Activated CD4-positive, alpha-beta T cell treated with anti-CD3 and anti-CD28 coated beads for 36 hours (primary cell): Measurements from ENCODE around the gene GPM6B. TPM values are rescaled to one million over a fixed set of nuclear protein-coding genes. Genes with fewer than 3 reads are reported as not detected.

Source experiments
- ATAC-seq: fragments of 200-7000 bp; cut with Tn5 transposase; one replicate; pipeline ENCODE4 v1.10.0; 2021; ENCODE audit warnings: mild to moderate bottlenecking, moderate library complexity
- CTCF ChIA-PET: fragments of 350-600 bp; sonication (Branson Sonifier 250); formaldehyde crosslinking; loops from one replicate; lab custom pipeline; 2021; ENCODE audit warnings: antibody characterized with exemption; lab: Charles Lee
- POLR2A ChIA-PET: fragments of 350-600 bp; sonication (Branson Sonifier 250); formaldehyde crosslinking; loops from one replicate; lab custom pipeline; 2021; ENCODE audit warnings: antibody characterized with exemption, inconsistent platforms; lab: Charles Lee
- DNase-seq: peaks from one replicate; pipeline ENCODE4 v3.0.0-alpha.2; 2020
- H3K27ac Mint-ChIP-seq: one replicate; pipeline ENCODE4 v1.8.0; 2021; ENCODE audit warnings: mixed read lengths
- H3K27me3 Mint-ChIP-seq: one replicate; pipeline ENCODE4 v1.8.0; 2021; ENCODE audit warnings: mixed read lengths
- H3K36me3 Mint-ChIP-seq: one replicate; pipeline ENCODE4 v1.8.0; 2021; ENCODE audit warnings: low read depth, mixed read lengths
- H3K4me1 Mint-ChIP-seq: one replicate; pipeline ENCODE4 v1.8.0; 2021; ENCODE audit warnings: mixed read lengths
- H3K4me3 Mint-ChIP-seq: one replicate; pipeline ENCODE4 v1.8.0; 2021; ENCODE audit warnings: mild to moderate bottlenecking, moderate library complexity, mixed read lengths
- H3K9me3 Mint-ChIP-seq: one replicate; pipeline ENCODE4 v1.8.0; 2021; ENCODE audit warnings: low read depth, mixed read lengths
- intact Hi-C, 2 experiments: fragments of 100-400 bp; cut with DNase I in 1 of 2; cut with micrococcal nuclease in 1 of 2; formaldehyde crosslinking; loops; one replicate each; pipeline versions ENCODE4 v1.14.2 to v1.15.1; 2022 to 2024; cut with DNase I, micrococcal nuclease
- total RNA-seq, 2 experiments: library from RNA; stranded (reverse); gene quantifications; one replicate each; pipeline ENCODE4 v1.2.3, GENCODE V29; 2021

Gene GPM6B, protein sequence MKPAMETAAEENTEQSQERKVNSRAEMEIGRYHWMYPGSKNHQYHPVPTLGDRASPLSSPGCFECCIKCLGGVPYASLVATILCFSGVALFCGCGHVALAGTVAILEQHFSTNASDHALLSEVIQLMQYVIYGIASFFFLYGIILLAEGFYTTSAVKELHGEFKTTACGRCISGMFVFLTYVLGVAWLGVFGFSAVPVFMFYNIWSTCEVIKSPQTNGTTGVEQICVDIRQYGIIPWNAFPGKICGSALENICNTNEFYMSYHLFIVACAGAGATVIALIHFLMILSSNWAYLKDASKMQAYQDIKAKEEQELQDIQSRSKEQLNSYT
- under 1 TPM in 1 of 2 experiments, not detected in 1; 0.14 TPM for total RNA-seq

DNA sequence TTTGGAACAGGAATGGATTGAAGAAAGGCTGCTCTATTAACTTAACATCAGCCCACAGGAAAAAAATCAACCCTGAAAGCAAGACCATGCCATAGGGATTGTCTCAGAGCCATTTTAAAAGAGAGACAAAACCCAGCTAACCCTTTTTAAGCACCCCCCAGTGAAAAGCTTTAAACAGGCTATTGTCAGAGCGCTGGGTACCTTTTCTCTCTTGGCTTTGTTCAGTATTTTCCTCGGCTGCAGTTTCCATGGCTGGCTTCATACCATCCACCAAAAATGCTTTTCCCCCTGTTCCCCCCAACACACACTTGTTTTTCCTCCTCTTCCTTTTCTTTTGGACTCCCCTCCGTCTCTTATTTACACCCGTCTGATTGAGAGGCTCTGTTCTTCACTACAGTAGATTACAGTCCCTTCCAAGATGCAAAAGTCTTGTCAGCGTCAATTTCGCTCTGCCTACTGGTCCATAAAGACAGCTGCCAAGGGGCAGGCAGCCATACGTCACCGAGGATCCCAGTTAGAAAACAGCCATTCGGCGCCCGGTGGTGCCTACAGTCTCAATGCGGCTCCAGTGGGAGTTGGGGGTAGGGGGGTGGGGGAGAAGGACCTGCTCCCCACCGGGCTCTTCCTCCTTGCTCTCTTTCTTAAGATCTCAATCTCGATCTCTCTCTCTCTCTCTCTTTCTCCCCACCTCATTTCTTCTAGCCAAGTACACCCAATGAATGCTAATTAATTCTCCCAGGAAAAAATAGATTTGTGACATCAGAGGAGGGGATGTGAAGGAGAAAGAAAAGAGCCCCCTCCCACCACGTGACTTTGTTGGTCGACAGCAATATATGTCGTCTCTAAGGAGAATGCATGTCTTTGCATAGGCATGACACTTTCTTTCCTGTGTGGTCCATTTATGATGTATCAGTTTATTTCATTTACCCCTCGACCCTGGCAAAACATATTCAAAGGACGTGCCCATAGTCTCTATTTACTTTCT, at the start of gene GPM6B:
GPM6B (minus strand) TSS at position 451 of the 985 bp plus-strand sequence; CDS start at position 262, 189 bp downstream.
- ATAC-seq (no peak), DNase-seq (no peak)
- CTCF ChIA-PET = no interaction called here
- Mint-ChIP-seq H3K9me3 (no peaks in the 10 kb centered on the region), H3K36me3 (no peaks in the 10 kb centered on the region), H3K4me3 (no peak within 1 kb of the TSS), H3K4me1 (no peaks in the 10 kb centered on the region), H3K27me3 (peaks cover 18% of the 10 kb centered on the region), H3K27ac (no peak within 1 kb of the TSS)
- POLR2A ChIA-PET = no interaction called here
- intact Hi-C loops = no loop called here

DNA sequence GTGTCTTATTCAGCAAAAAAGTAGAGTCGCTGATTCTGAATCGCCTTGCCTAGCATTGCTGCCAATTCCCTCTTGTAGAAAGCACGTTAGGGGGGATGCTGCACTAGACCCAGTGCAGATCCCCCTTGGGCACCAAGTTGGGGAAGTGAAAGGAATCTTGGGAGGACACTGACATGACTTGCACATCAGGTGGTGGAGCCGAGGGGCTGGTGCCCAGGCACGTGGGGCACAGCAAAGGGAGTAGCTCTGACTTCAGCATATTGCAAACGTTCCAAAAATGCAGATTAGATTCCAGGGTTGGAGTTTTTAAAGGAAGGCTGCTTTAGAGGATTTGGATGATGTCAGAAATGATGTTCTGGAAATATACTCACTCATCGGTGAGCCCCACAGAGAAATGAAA, 47.4 kb upstream of the GPM6B start:
- H3K9me3 Mint-ChIP-seq = no peaks in the 10 kb centered on the region
- no peaks in the 10 kb centered on the region for H3K4me1 Mint-ChIP-seq
- peaks cover 11% of the 10 kb centered on the region for H3K27me3 Mint-ChIP-seq
- no peak for ATAC-seq
- DNase-seq = no peak
- no peak overlapping the region for H3K4me3 Mint-ChIP-seq
- no peaks in the 10 kb centered on the region for H3K36me3 Mint-ChIP-seq
- CTCF ChIA-PET = no interaction called here
- H3K27ac Mint-ChIP-seq = no peak overlapping the region
- POLR2A ChIA-PET = no interaction called here
- intact Hi-C loops = no loop called here

DNA sequence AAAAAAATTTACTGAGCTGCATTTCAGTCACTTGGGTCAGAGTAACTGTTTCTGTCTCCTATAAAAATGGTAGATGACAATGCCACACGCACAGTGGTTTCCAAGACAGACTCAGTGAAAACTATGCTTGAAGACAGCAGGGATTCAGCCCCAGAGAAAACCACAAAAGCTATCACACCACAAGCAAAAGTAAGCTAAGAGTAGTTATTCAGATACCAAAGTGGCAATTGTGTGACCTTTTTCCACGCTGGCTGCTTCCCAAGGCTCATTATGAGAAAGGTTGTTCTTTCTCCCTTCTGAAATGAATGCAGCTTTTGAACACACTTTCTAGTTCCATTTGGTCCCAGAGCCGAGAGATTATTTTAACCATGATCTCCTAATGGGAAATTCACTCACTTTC, 46.4 kb upstream of the GPM6B start:
- Mint-ChIP-seq H3K9me3 (no peaks in the 10 kb centered on the region), H3K4me3 (no peak overlapping the region), H3K27me3 (peaks cover 15% of the 10 kb centered on the region), H3K36me3 (no peaks in the 10 kb centered on the region), H3K27ac (no peak overlapping the region), H3K4me1 (no peaks in the 10 kb centered on the region)
- ChIA-PET POLR2A (no interaction called here), CTCF (no interaction called here)
- ATAC-seq = no peak
- DNase-seq = peak; percentile 4
- intact Hi-C loops = no loop called here

DNA sequence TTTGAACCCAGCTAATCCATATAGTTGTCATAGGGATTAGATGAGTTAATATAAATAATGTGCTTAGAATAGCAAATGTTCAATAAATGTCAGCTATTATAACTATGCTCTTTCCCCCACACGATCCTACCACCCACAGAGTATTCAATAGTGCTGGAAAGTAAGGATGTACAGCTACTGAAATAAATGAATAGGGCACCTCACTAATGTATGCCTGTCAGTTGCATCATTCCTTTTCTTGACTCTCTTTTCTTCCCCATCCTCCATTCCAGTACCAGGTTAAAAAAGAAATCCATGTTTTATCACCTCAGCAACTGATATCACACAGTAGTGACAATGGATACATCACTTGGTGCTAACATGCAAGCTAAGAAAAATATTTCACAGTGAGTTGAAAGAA, 42.8 kb upstream of the GPM6B start:
- intact Hi-C loops = no loop called here
- ATAC-seq (no peak), DNase-seq (no peak)
- ChIA-PET POLR2A (no interaction called here), CTCF (no interaction called here)
- no peaks in the 10 kb centered on the region for H3K4me1 Mint-ChIP-seq
- H3K27ac Mint-ChIP-seq = no peak overlapping the region
- peaks cover 19% of the 10 kb centered on the region for H3K27me3 Mint-ChIP-seq
- H3K36me3 Mint-ChIP-seq = no peaks in the 10 kb centered on the region
- H3K9me3 Mint-ChIP-seq = no peaks in the 10 kb centered on the region
- H3K4me3 Mint-ChIP-seq = no peak overlapping the region

DNA sequence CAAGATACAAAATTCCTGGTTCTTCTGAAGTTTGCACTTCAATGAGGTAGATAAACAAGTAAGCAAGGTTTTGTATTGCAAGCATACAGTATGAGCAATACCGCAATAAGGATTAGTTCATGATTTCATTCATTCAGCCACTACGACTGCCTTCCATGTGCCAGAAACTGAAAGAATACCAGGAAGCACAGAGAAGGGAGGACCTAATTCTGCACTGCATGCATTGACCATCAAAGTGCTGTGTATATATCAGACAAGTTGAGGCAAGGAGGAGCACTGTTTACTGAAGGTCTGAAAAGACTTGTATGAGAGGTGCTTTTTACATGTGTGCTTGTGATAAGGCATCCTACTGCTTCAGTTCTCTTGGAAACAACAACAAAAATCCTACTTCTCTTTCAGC, 40.9 kb upstream of the GPM6B start:
- H3K9me3 Mint-ChIP-seq = no peaks in the 10 kb centered on the region
- intact Hi-C loops = no loop called here
- no peak overlapping the region for H3K27ac Mint-ChIP-seq

DNA sequence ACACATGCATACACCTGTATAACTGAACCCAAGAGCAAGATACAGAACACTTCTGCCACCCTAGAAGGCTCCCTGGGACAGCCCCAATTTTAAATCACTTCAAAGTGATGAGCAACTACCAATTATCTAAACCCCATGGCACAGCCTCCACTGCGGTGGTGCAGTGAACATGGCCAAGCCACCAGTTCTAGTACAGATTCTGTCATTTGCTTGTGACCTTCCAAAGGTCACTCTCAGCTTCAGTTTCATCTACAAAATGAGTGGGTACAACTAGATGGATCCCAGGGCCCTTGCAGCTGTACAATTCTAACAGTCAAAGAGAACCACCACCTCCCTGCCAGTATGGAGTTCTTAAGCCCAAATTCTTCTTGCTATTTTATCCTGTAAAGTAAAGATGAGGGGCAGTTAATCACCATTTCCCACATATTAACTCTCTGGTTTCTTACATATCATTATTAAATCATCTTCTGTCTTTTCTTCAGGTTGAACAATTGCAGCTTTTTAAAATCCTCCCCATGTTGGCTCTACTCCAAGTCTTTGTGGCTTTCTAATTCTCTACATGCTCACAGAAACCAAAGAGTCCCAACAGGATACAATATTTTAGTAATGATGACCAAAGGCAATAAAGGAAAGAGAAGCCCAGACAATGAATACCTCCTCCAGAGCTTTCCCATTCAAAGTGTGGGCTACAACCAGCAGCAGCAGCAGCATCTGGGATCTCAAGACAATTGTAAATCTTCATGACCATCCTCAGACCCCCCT, 39.0 kb upstream of the GPM6B start:
- H3K27ac Mint-ChIP-seq = no peak overlapping the region
- no peaks in the 10 kb centered on the region for H3K9me3 Mint-ChIP-seq
- H3K27me3 Mint-ChIP-seq = peaks cover 9% of the 10 kb centered on the region
- H3K36me3 Mint-ChIP-seq = no peaks in the 10 kb centered on the region
- H3K4me1 Mint-ChIP-seq = no peaks in the 10 kb centered on the region
- ATAC-seq = no peak
- no peak for DNase-seq
- ChIA-PET POLR2A (no interaction called here), CTCF (no interaction called here)
- intact Hi-C loops = no loop called here
- no peak overlapping the region for H3K4me3 Mint-ChIP-seq

More for the DNA sequence above, 40.9 kb upstream of the GPM6B start:
- no peak for DNase-seq
- CTCF ChIA-PET = no interaction called here
- H3K36me3 Mint-ChIP-seq = no peaks in the 10 kb centered on the region
- POLR2A ChIA-PET = no interaction called here
- ATAC-seq = no peak
- no peaks in the 10 kb centered on the region for H3K4me1 Mint-ChIP-seq
- no peak overlapping the region for H3K4me3 Mint-ChIP-seq
- H3K27me3 Mint-ChIP-seq = peaks cover 14% of the 10 kb centered on the region

DNA sequence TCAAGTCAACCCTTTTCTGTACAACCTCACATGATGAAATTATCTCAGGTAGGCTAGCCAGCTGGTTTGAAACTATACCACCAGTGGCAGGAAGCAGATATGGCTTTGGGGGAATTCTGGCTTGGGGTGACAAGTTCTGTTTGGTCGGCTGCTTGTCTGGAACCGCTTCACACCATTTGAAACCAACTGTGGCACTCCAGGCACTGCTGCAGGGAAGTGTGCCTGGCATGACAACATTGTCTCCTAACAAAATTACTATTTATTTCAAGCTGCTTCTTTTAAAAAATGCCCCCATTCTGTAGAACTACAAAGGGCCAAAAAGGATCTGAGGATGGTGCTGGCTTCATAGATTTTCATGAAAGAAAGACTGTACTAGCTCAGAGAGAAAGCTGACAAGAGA, 37.1 kb upstream of the GPM6B start:
- POLR2A ChIA-PET = no interaction called here
- no peak for DNase-seq
- Mint-ChIP-seq H3K4me1 (no peaks in the 10 kb centered on the region), H3K27ac (no peak overlapping the region), H3K36me3 (no peaks in the 10 kb centered on the region), H3K4me3 (no peak overlapping the region), H3K9me3 (no peaks in the 10 kb centered on the region), H3K27me3 (peaks cover 12% of the 10 kb centered on the region)
- intact Hi-C loops = no loop called here
- CTCF ChIA-PET = no interaction called here
- no peak for ATAC-seq

DNA sequence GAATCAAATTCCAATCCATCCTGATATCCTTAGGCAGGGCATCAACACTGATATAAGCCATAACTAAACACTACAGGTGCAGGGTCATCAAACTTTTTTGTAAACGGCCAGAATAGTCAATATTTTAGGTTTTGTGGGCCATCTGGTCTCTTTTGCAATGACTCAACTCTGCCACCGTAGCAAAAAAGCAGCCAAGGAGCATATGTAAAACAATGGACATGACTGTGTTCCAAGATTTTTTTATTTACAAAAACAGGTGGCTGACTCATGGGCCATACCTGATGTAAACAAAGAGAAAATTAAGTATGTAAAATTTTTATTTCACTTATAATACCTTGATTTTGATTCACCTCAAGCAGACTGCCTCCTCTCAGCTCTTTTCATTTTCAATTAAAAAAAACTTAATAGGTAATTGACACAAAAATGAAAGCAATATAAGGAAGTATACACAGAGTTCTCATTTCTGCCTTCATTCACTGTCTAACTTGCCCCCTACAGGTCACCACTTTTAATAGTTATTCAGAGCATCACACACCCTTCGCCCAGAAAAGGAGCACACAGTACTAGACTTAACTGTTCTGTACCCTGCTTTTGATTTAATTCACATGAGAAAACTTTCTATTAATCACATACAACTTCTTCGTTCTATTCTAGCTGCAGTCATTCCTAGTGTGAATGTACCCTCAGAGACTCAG, 35.3 kb upstream of the GPM6B start:
- peaks cover 6% of the 10 kb centered on the region for H3K27me3 Mint-ChIP-seq
- ATAC-seq (no peak), DNase-seq (no peak)
- H3K4me1 Mint-ChIP-seq = no peaks in the 10 kb centered on the region
- no peak overlapping the region for H3K4me3 Mint-ChIP-seq
- no peak overlapping the region for H3K27ac Mint-ChIP-seq
- no peaks in the 10 kb centered on the region for H3K9me3 Mint-ChIP-seq
- intact Hi-C loops = no loop called here
- ChIA-PET POLR2A (no interaction called here), CTCF (interaction anchor here (1.0 kb wide), 1 partner anchor 14 kb away, joined by 3 read pairs; no protein-coding TSS in a partner anchor)
- no peaks in the 10 kb centered on the region for H3K36me3 Mint-ChIP-seq

DNA sequence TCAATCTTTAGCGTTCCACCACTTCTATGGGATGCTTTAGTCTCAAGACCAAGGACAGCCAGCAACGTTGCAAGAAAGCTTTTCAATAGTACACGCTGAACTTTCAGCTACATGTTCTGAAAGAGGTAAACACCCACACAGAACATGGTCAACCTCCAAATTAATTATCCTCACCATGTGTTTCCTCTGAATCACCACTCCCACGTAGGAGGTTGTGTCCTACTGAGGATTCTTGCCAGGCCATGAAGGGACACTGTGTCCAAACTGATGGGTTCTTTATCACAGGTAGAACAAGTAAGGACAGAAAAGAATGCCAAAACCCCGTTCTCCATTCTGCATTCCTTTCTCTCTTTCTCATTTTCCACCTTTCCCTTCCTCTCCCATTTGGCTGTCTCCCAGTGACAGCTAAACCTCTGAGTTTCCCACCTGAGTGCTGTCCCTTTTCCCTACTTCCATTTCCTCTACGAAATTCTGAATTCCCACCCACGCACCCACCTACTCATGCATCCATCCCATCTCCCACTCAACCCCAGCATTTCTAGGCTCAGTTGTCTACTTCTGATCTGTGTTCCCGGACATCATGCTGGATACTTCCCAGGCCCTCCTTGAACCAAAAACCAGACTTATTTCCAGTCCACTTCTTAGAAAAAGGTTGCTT, 29.0 kb upstream of the GPM6B start:
- Mint-ChIP-seq H3K27me3 (peaks cover 3% of the 10 kb centered on the region), H3K9me3 (no peaks in the 10 kb centered on the region), H3K36me3 (no peaks in the 10 kb centered on the region), H3K4me1 (peaks cover 7% of the 10 kb centered on the region), H3K27ac (no peak overlapping the region), H3K4me3 (no peak overlapping the region)
- intact Hi-C loops = no loop called here
- DNase-seq = no peak
- no peak for ATAC-seq
- ChIA-PET CTCF (interaction anchor here (0.6 kb wide), 1 partner anchor 156 kb away, joined by 4 read pairs; no protein-coding TSS in a partner anchor), POLR2A (no interaction called here)

DNA sequence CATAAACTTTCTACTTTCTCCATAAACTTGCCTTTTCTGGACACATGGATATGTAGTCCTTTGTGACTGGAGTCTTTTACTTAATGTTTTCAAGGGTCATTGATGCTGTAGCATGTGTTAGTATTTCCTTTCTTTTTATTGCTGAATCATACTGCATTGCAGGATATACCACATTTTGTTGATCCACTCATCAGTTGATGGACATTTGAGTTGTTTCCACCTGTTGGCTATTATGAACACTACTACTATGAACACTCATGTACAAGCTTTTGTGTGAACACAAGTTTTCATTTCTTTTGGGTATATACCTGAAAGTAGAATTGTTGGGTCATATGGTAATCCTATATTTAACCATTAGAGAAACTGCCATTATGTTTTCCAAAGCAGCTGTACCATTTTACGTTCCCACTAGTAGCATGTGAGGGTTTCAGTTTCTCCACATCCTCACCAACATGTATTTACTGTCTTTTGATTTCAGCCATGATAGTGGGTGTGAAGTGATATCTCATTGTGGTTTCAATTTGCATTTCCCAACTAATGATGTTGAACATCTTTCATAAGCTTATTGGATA, 26.3 kb upstream of the GPM6B start:
- no peak for DNase-seq
- Mint-ChIP-seq H3K4me3 (no peak overlapping the region), H3K36me3 (no peaks in the 10 kb centered on the region), H3K27me3 (no peaks in the 10 kb centered on the region), H3K4me1 (peaks cover 7% of the 10 kb centered on the region), H3K9me3 (no peaks in the 10 kb centered on the region), H3K27ac (no peak overlapping the region)
- intact Hi-C loops = no loop called here
- ATAC-seq = no peak
- ChIA-PET CTCF (no interaction called here), POLR2A (no interaction called here)
